D721Med (cell line): ENCODE data around the gene RREB1.

Experiments used
- DNase-seq: peaks from one replicate; pipeline ENCODE4 v3.0.0; 2011; ENCODE audit warnings: low spot score; ENCODE audit not compliant: insufficient read length
- FAIRE-seq: peaks from 2 replicates; lab custom pipeline; 2011; peaks lifted over from hg19 to GRCh38; lab: Jason Lieb, UNC
- CTCF ChIP-seq: IDR thresholded peaks from 2 replicates; pipeline ENCODE4 v1.5.1; 2012; ENCODE audit warnings: mild to moderate bottlenecking, control low read depth; ENCODE audit not compliant: insufficient read depth; ENCODE audit errors: missing control alignments

Gene RREB1

GRCh38 chr6:7132398-7133035 lies 24.8 kb downstream of the RREB1 start:
- FAIRE-seq (no peak), DNase-seq (no peak)
- no peak for TF ChIP-seq CTCF

- no peak for TF ChIP-seq CTCF
- DNase-seq (no peak), FAIRE-seq (no peak)
These were observed 27.4 kb downstream of the RREB1 start for GRCh38 chr6:7134999-7135745.

GRCh38 chr6:7135755-7136154 lies 28.0 kb downstream of the RREB1 start:
- DNase-seq (no peak), FAIRE-seq (no peak)
- TF ChIP-seq CTCF, result no peak

- FAIRE-seq (no peak), DNase-seq (no peak)
- TF ChIP-seq CTCF, result no peak
These were observed 29.1 kb downstream of the RREB1 start for GRCh38 chr6:7136859-7137334.

- FAIRE-seq (no peak), DNase-seq (no peak)
- TF ChIP-seq CTCF, result no peak
These were observed 29.7 kb downstream of the RREB1 start for GRCh38 chr6:7137335-7138045.

GRCh38 chr6:7138046-7138531 lies 30.3 kb downstream of the RREB1 start:
- FAIRE-seq (no peak), DNase-seq (no peak)
- no peak for TF ChIP-seq CTCF

GRCh38 chr6:7138921-7139358 lies 31.2 kb downstream of the RREB1 start:
- FAIRE-seq, result no peak
- TF ChIP-seq CTCF, result no peak

More at GRCh38 chr6:7138921-7139358, 31.2 kb downstream of the RREB1 start:
- DNase-seq, result no peak
